H1 (cell line): ENCODE results near the gene ZDHHC8. TPM values are rescaled to one million over a fixed set of nuclear protein-coding genes. Genes with fewer than 3 reads are reported as not detected.

ENCODE experiments used
- polyA plus RNA-seq, 7 experiments: library from polyadenylated mRNA; depleted of rRNA in 3 of 7; stranded (reverse) in 5 of 7; unstranded in 2 of 7; fragments of >200 nt in 5 of 7; fragments of 200-250 nt in 2 of 7; gene quantifications; 1 replicate in 5 of 7; 2 replicates in 1 of 7; 4 replicates in 1 of 7; pipeline versions ENCODE4 v1.2.1 to v1.2.3, GENCODE V29; 2011 to 2013; ENCODE audit warnings: missing spikeins in 2 of 7, mixed read lengths in 2 of 7
- total RNA-seq: library from RNA; stranded (reverse); fragmentation: NEBNext Ultra II Directional; extraction: Animal tissue kit (Norgen Biotek cat#: 25700); gene quantifications from 2 replicates; pipeline ENCODE4 v1.2.1, GENCODE V29; 2021
- TF ChIP-seq, protein P1 (sequence below): fragments of 300-600 bp; sonication (generic); IDR thresholded peaks from 2 replicates; pipeline ENCODE4 v1.7.1; 2012; ENCODE audit warnings: low read length, moderate library complexity, mild to moderate bottlenecking, inconsistent platforms; ENCODE audit not compliant: insufficient replicate concordance

Gene ZDHHC8
- total and polyA plus RNA-seq, 2 of the 8 experiments (the other 6 are each of a cell fraction or from before 2014, with no cell fraction given) = 18.6 to 65.6 TPM

DNA sequence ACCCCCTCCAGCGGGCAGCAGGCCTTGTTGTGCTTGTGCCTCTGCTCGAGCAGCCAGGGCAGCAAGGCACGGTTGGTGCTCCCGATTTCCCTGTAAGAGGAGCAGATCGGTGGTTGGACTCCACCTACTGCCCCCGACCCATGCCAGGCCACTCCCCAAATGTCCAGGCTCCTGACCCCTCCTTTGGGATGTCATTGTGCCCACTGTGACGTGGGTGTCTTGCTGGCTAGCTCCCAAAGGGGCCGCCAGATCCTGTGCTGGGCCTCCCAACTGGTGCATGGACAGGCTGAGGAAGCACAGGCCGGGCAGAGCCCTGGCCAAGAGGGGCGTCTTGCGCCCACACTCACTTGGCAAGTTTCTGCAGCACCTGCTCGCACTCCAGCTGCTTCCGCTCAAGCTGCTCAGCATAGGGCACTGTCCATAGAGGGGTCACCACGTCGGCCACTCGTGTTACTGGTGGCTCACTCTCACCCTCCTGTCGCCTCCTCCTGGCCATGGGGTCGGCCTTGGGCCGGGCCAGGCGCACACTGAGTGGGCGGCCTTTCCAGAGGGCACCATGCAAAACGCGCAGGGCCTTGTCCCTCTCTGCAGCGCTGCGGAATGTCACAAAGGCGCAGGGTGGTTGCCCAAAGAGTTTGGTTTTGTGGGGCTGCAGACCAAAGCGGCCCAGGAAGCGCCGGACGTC lies 15.8 kb upstream of the ZDHHC8 start, which contains the start of gene RANBP1 (continued):
- TF ChIP-seq, protein P1, sequence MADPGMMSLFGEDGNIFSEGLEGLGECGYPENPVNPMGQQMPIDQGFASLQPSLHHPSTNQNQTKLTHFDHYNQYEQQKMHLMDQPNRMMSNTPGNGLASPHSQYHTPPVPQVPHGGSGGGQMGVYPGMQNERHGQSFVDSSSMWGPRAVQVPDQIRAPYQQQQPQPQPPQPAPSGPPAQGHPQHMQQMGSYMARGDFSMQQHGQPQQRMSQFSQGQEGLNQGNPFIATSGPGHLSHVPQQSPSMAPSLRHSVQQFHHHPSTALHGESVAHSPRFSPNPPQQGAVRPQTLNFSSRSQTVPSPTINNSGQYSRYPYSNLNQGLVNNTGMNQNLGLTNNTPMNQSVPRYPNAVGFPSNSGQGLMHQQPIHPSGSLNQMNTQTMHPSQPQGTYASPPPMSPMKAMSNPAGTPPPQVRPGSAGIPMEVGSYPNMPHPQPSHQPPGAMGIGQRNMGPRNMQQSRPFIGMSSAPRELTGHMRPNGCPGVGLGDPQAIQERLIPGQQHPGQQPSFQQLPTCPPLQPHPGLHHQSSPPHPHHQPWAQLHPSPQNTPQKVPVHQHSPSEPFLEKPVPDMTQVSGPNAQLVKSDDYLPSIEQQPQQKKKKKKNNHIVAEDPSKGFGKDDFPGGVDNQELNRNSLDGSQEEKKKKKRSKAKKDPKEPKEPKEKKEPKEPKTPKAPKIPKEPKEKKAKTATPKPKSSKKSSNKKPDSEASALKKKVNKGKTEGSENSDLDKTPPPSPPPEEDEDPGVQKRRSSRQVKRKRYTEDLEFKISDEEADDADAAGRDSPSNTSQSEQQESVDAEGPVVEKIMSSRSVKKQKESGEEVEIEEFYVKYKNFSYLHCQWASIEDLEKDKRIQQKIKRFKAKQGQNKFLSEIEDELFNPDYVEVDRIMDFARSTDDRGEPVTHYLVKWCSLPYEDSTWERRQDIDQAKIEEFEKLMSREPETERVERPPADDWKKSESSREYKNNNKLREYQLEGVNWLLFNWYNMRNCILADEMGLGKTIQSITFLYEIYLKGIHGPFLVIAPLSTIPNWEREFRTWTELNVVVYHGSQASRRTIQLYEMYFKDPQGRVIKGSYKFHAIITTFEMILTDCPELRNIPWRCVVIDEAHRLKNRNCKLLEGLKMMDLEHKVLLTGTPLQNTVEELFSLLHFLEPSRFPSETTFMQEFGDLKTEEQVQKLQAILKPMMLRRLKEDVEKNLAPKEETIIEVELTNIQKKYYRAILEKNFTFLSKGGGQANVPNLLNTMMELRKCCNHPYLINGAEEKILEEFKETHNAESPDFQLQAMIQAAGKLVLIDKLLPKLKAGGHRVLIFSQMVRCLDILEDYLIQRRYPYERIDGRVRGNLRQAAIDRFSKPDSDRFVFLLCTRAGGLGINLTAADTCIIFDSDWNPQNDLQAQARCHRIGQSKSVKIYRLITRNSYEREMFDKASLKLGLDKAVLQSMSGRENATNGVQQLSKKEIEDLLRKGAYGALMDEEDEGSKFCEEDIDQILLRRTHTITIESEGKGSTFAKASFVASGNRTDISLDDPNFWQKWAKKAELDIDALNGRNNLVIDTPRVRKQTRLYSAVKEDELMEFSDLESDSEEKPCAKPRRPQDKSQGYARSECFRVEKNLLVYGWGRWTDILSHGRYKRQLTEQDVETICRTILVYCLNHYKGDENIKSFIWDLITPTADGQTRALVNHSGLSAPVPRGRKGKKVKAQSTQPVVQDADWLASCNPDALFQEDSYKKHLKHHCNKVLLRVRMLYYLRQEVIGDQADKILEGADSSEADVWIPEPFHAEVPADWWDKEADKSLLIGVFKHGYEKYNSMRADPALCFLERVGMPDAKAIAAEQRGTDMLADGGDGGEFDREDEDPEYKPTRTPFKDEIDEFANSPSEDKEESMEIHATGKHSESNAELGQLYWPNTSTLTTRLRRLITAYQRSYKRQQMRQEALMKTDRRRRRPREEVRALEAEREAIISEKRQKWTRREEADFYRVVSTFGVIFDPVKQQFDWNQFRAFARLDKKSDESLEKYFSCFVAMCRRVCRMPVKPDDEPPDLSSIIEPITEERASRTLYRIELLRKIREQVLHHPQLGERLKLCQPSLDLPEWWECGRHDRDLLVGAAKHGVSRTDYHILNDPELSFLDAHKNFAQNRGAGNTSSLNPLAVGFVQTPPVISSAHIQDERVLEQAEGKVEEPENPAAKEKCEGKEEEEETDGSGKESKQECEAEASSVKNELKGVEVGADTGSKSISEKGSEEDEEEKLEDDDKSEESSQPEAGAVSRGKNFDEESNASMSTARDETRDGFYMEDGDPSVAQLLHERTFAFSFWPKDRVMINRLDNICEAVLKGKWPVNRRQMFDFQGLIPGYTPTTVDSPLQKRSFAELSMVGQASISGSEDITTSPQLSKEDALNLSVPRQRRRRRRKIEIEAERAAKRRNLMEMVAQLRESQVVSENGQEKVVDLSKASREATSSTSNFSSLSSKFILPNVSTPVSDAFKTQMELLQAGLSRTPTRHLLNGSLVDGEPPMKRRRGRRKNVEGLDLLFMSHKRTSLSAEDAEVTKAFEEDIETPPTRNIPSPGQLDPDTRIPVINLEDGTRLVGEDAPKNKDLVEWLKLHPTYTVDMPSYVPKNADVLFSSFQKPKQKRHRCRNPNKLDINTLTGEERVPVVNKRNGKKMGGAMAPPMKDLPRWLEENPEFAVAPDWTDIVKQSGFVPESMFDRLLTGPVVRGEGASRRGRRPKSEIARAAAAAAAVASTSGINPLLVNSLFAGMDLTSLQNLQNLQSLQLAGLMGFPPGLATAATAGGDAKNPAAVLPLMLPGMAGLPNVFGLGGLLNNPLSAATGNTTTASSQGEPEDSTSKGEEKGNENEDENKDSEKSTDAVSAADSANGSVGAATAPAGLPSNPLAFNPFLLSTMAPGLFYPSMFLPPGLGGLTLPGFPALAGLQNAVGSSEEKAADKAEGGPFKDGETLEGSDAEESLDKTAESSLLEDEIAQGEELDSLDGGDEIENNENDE = no peak
